Lower leg skin (tissue), 3 donors: ENCODE results near the gene NRXN3.

Experiments
- CTCF ChIP-seq, 3 donors: fragments of 450-650 bp; IDR thresholded peaks; one replicate each; pipeline ENCODE4 v1.5.1; 2016; ENCODE audit warnings: antibody characterized with exemption in 3 of 3, mild to moderate bottlenecking in 3 of 3, moderate library complexity in 2 of 3
- POLR2A ChIP-seq, 2 donors: fragments of 450-650 bp; IDR thresholded peaks; one replicate each; pipeline ENCODE4 v1.6.1; 2016 to 2017; ENCODE audit warnings: antibody characterized with exemption in 2 of 2, mild to moderate bottlenecking in 1 of 2, moderate library complexity in 1 of 2

GRCh38 chr14:79018836-79019235 is 848.7 kb downstream of the NRXN3 start:
- TF ChIP-seq CTCF (IDR thresholded peaks at IDR 0.05), result no peak
- no peak for TF ChIP-seq POLR2A (IDR thresholded peaks at IDR 0.05)
